Right renal cortex interstitium (tissue), 3 donors: Measurements from ENCODE around the gene CASP3. TPM values are rescaled to one million over a fixed set of nuclear protein-coding genes. Genes with fewer than 3 reads are reported as not detected.
"Not testable (repeated sequence)": the region's sequence is repeated elsewhere in the genome, so short reads cannot be mapped to it uniquely, and the experiment has no call there.

Source experiments
- DNase-seq, 3 donors: peaks; one replicate each; pipeline ENCODE4 v3.0.0-alpha.2; 2013; ENCODE audit warnings: low read depth in 3 of 3, low spot score in 2 of 3
- polyA plus RNA-seq, 3 donors: library from polyadenylated mRNA; unstranded; fragments of 120-200 nt; gene quantifications; one replicate each; pipeline ENCODE4 v1.2.1, GENCODE V29; 2013; ENCODE audit not compliant: insufficient read length in 3 of 3

The CASP3 gene
- polyA plus RNA-seq, 3 donors: 35.5 to 39.5 (median 36.1) TPM

- DNase-seq: no peak
These were observed 12.3 kb downstream of the CASP3 start for GRCh38 chr4:184636897-184637296.

- DNase-seq: no peak
These were observed 13.1 kb downstream of the CASP3 start for GRCh38 chr4:184636144-184636543.

GRCh38 chr4:184635381-184635780, 13.9 kb downstream of the CASP3 start:
- no peak for DNase-seq

GRCh38 chr4:184632842-184633241, 16.4 kb downstream of the CASP3 start:
- no peak for DNase-seq

GRCh38 chr4:184628103-184628502, 21.1 kb downstream of the CASP3 start:
- DNase-seq: no peak

- not testable (repeated sequence) for DNase-seq
These were observed 23.3 kb downstream of the CASP3 start for GRCh38 chr4:184625783-184626596.

GRCh38 chr4:184624972-184625554, 24.2 kb downstream of the CASP3 start:
- DNase-seq: no peak

GRCh38 chr4:184624504-184624903, 24.7 kb downstream of the CASP3 start:
- not testable (repeated sequence) for DNase-seq

- DNase-seq: no peak
These were observed 27.7 kb downstream of the CASP3 start for GRCh38 chr4:184621518-184621917.

GRCh38 chr4:184620212-184620867, 28.9 kb downstream of the CASP3 start:
- DNase-seq: no peak

GRCh38 chr4:184617600-184618196, 31.5 kb downstream of the CASP3 start:
- no peak for DNase-seq

- DNase-seq: no peak
These were observed 32.4 kb downstream of the CASP3 start for GRCh38 chr4:184616633-184617551.

- not testable (repeated sequence) for DNase-seq
These were observed 33.1 kb downstream of the CASP3 start for GRCh38 chr4:184616168-184616567.

- no peak for DNase-seq
These were observed 34.7 kb downstream of the CASP3 start for GRCh38 chr4:184614509-184614908.

- no peak for DNase-seq
These were observed 35.8 kb downstream of the CASP3 start for GRCh38 chr4:184613405-184613804.

- no peak for DNase-seq
These were observed 37.2 kb downstream of the CASP3 start for GRCh38 chr4:184612074-184612473.

GRCh38 chr4:184607429-184607828, 41.8 kb downstream of the CASP3 start:
- not testable (repeated sequence) for DNase-seq

GRCh38 chr4:184602857-184603256, 46.4 kb downstream of the CASP3 start:
- not testable (repeated sequence) for DNase-seq

- not testable (repeated sequence) for DNase-seq
These were observed 48.3 kb downstream of the CASP3 start for GRCh38 chr4:184600982-184601381.

- DNase-seq: no peak
These were observed 49.6 kb downstream of the CASP3 start for GRCh38 chr4:184599492-184600135.
